Amniotic stem cell (primary cell): ENCODE results near the gene ACMSD.
"Not testable (repeated sequence)": the region's sequence is repeated elsewhere in the genome, so short reads cannot be mapped to it uniquely, and the experiment has no call there.

Experiments
- DNase-seq: peaks from one replicate; lab custom pipeline; 2025; lab: John Stamatoyannopoulos, UW

ACMSD gene

GRCh38 chr2:134852518-134852917 lies 14.1 kb downstream of the ACMSD start:
- no peak for DNase-seq

- DNase-seq, result no peak
These were observed 17.3 kb downstream of the ACMSD start for GRCh38 chr2:134855709-134856108.

GRCh38 chr2:134858245-134858644 lies 19.8 kb downstream of the ACMSD start:
- DNase-seq, result no peak

GRCh38 chr2:134861173-134861572 lies 22.8 kb downstream of the ACMSD start:
- DNase-seq, result no peak

GRCh38 chr2:134862069-134862468 lies 23.7 kb downstream of the ACMSD start:
- no peak for DNase-seq

GRCh38 chr2:134862674-134863073 lies 24.3 kb downstream of the ACMSD start:
- DNase-seq, result no peak

- no peak for DNase-seq
These were observed 25.0 kb downstream of the ACMSD start for GRCh38 chr2:134863446-134863845.

GRCh38 chr2:134865067-134865787 lies 26.8 kb downstream of the ACMSD start:
- no peak for DNase-seq

GRCh38 chr2:134866498-134867099 lies 28.2 kb downstream of the ACMSD start:
- DNase-seq, result no peak

- DNase-seq, result no peak
These were observed 31.7 kb downstream of the ACMSD start for GRCh38 chr2:134869946-134870736.

GRCh38 chr2:134873152-134873551 lies 34.7 kb downstream of the ACMSD start:
- no peak for DNase-seq

- no peak for DNase-seq
These were observed 36.9 kb downstream of the ACMSD start for GRCh38 chr2:134875309-134875708.

- no peak for DNase-seq
These were observed 44.4 kb downstream of the ACMSD start for GRCh38 chr2:134882773-134883172.

- DNase-seq, result no peak
These were observed 45.3 kb downstream of the ACMSD start for GRCh38 chr2:134883552-134884293.

GRCh38 chr2:134884435-134884834 lies 46.0 kb downstream of the ACMSD start:
- no peak for DNase-seq

- no peak for DNase-seq
These were observed 54.0 kb downstream of the ACMSD start for GRCh38 chr2:134892282-134893035.

- no peak for DNase-seq
These were observed 59.5 kb downstream of the ACMSD start for GRCh38 chr2:134897932-134898331.

- no peak for DNase-seq
These were observed 60.8 kb downstream of the ACMSD start for GRCh38 chr2:134899204-134899603.

- peak; percentile 38 for DNase-seq
These were observed 61.7 kb downstream of the ACMSD start for GRCh38 chr2:134900151-134900550.

GRCh38 chr2:134903701-134904100 lies 65.3 kb downstream of the ACMSD start:
- DNase-seq, result not testable (repeated sequence)

GRCh38 chr2:134905168-134905567 lies 66.8 kb downstream of the ACMSD start:
- no peak for DNase-seq

- DNase-seq, result no peak
These were observed 68.3 kb downstream of the ACMSD start for GRCh38 chr2:134906726-134907125.
